CD4-positive, CD25-positive, alpha-beta regulatory T cell (primary cell): ENCODE data around the gene PNMA8B. TPM values are rescaled to one million over a fixed set of nuclear protein-coding genes. Genes with fewer than 3 reads are reported as not detected.

Experiments used
- ATAC-seq, 2 donors: fragments of 150-1000 bp; cut with Tn5 transposase; one replicate each; pipeline ENCODE4 v1.10.0; 2021; ENCODE audit warnings: low read depth in 2 of 2, moderate number of reproducible peaks in 2 of 2, moderate library complexity in 1 of 2
- DNase-seq, 3 donors: peaks; one replicate each; pipeline versions ENCODE4 v3.0.0 to v3.0.0-alpha.2; 2012 to 2022; ENCODE audit warnings: mixed read lengths in 1 of 3
- H3K27ac ChIP-seq: one replicate; pipeline ENCODE4 v1.7.0; 2013; ENCODE audit warnings: mild to moderate bottlenecking, low read length; ENCODE audit not compliant: insufficient read depth, poor library complexity, severe bottlenecking
- H3K27me3 ChIP-seq: one replicate; pipeline ENCODE4 v1.7.0; 2013; ENCODE audit warnings: low read length; ENCODE audit not compliant: control insufficient read depth, insufficient read depth
- H3K36me3 ChIP-seq: one replicate; pipeline ENCODE4 v1.7.0; 2013; ENCODE audit warnings: mild to moderate bottlenecking, low read length, moderate library complexity; ENCODE audit not compliant: control insufficient read depth, insufficient read depth
- H3K4me1 ChIP-seq: 2 replicates; pipeline ENCODE4 v1.7.0; 2013; ENCODE audit warnings: mild to moderate bottlenecking, low read length; ENCODE audit not compliant: insufficient read depth, control insufficient read depth, poor library complexity, severe bottlenecking
- H3K4me3 ChIP-seq: one replicate; pipeline ENCODE4 v1.7.0; 2013; ENCODE audit warnings: low read depth, mild to moderate bottlenecking, low read length, moderate library complexity
- H3K9me3 ChIP-seq, 2 experiments: 1 replicate in 1 of 2; 2 replicates in 1 of 2; pipeline ENCODE4 v1.7.0; 2013; ENCODE audit warnings: low read length in 2 of 2, mild to moderate bottlenecking in 1 of 2, moderate library complexity in 1 of 2; ENCODE audit not compliant: control insufficient read depth in 2 of 2
- H3K27ac Mint-ChIP-seq, 3 donors: one replicate each; pipeline ENCODE4 v1.8.0; 2020 to 2022; ENCODE audit warnings: mild to moderate bottlenecking in 3 of 3, mixed read lengths in 3 of 3, moderate library complexity in 2 of 3
- H3K27me3 Mint-ChIP-seq: one replicate; pipeline ENCODE4 v1.8.0; 2022; ENCODE audit warnings: mild to moderate bottlenecking, mixed read lengths
- H3K36me3 Mint-ChIP-seq: one replicate; pipeline ENCODE4 v1.8.0; 2020; ENCODE audit warnings: mixed read lengths
- H3K4me1 Mint-ChIP-seq, 4 donors: one replicate each; pipeline ENCODE4 v1.8.0; 2020 to 2022; ENCODE audit warnings: mixed read lengths in 4 of 4, mild to moderate bottlenecking in 1 of 4
- H3K4me3 Mint-ChIP-seq, 4 donors: one replicate each; pipeline ENCODE4 v1.8.0; 2020 to 2022; ENCODE audit warnings: mild to moderate bottlenecking in 4 of 4, mixed read lengths in 4 of 4, moderate library complexity in 3 of 4
- H3K9me3 Mint-ChIP-seq, 7 donors: one replicate each; pipeline ENCODE4 v1.8.0; 2020 to 2022; ENCODE audit warnings: mixed read lengths in 7 of 7, mild to moderate bottlenecking in 3 of 7, moderate library complexity in 2 of 7
- polyA plus RNA-seq, 4 donors: library from polyadenylated mRNA; unstranded; fragments of 300-500 nt; fragmentation: Illumina TruSeq; gene quantifications; one replicate each; pipeline ENCODE4 v1.2.3, GENCODE V29; 2021
- total RNA-seq: library from RNA; stranded (reverse); gene quantifications from one replicate; pipeline ENCODE4 v1.2.3, GENCODE V29; 2022

PNMA8B gene
- total and polyA plus RNA-seq, 5 donors from 2014 or later, result 0.57 to 0.80 (median 0.62) TPM; not detected in 2

DNA sequence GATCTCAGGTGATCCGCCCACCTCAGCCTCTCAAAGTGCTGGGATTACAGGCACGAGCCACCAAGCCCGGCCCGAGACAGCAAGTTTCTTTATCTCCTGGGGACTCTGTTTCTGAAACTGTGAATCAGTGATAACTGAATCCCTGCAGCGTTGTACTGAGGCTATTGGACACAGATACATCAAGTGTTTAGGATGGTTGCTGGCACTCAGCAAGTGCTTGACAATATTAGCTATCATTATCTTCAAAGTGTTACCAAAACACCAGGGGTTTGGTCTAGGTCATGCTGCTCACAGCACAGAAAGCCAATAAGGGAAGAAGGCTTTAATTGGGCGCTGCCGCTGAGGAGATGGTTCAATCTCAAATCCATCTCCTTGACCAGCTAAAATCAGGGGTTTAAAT, 46.4 kb downstream of the PNMA8B start:
- DNase-seq, result no peak
- no peak overlapping the region for H3K27ac ChIP-seq
- H3K4me1 ChIP-seq, result no peaks in the 10 kb centered on the region
- H3K4me3 ChIP-seq, result no peak overlapping the region
- Mint-ChIP-seq H3K36me3 (peaks cover 6% of the 10 kb centered on the region), H3K4me3 (no peak overlapping the region), H3K4me1 (no peaks in the 10 kb centered on the region), H3K9me3 (peaks cover 0 to 9% (median 2%) of the 10 kb centered on the region in 7 donors), H3K27me3 (peaks cover 19% of the 10 kb centered on the region), H3K27ac (no peak overlapping the region)
- no peaks in the 10 kb centered on the region for H3K36me3 ChIP-seq
- H3K27me3 ChIP-seq, result no peaks in the 10 kb centered on the region
- peaks cover 0 to 2% of the 10 kb centered on the region in 2 experiments for H3K9me3 ChIP-seq
- no peak for ATAC-seq

DNA sequence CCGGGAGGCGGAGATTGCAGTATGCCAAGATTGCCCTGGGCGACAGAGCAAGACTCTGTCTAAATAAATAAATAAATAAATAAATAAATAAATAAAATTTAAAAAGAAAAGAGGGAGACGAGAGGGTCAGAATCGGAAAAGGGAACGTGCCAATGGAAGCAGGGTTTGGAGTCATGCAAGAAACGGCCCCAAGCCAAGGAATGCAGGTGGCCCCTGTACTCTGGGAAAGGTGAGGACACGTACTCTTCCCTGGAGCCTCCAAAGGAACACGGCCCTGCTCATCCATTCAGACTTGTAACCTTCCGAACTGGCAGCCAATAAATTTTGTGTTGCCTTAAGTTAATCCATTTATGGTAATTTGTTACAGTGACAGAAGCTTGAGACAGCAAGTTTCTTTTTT, 47.1 kb downstream of the PNMA8B start:
- no peak for ATAC-seq
- no peaks in the 10 kb centered on the region for H3K4me1 Mint-ChIP-seq
- peaks cover 6% of the 10 kb centered on the region for H3K36me3 Mint-ChIP-seq
- no peaks in the 10 kb centered on the region for H3K36me3 ChIP-seq
- no peak overlapping the region for H3K27ac ChIP-seq
- no peaks in the 10 kb centered on the region for H3K27me3 ChIP-seq
- no peak overlapping the region for H3K27ac Mint-ChIP-seq
- H3K27me3 Mint-ChIP-seq, result peaks cover 19% of the 10 kb centered on the region
- DNase-seq, result no peak
- peaks cover 0 to 9% (median 2%) of the 10 kb centered on the region in 7 donors for H3K9me3 Mint-ChIP-seq
- H3K9me3 ChIP-seq, result peaks cover 0 to 2% of the 10 kb centered on the region in 2 experiments
- no peaks in the 10 kb centered on the region for H3K4me1 ChIP-seq
- no peak overlapping the region for H3K4me3 Mint-ChIP-seq
- H3K4me3 ChIP-seq, result no peak overlapping the region

GRCh38 chr19:46447824-46448223, 47.8 kb downstream of the PNMA8B start:
- Histone ChIP-seq H3K4me1 (no peaks in the 10 kb centered on the region), H3K4me3 (no peak overlapping the region), H3K36me3 (no peaks in the 10 kb centered on the region), H3K9me3 (peaks cover 0 to 2% of the 10 kb centered on the region in 2 experiments), H3K27me3 (no peaks in the 10 kb centered on the region), H3K27ac (no peak overlapping the region)
- Mint-ChIP-seq H3K36me3 (peaks cover 6% of the 10 kb centered on the region), H3K27ac (no peak overlapping the region), H3K9me3 (peaks cover 0 to 9% (median 2%) of the 10 kb centered on the region in 7 donors), H3K4me3 (peak overlapping the region in 1 of 4 donors; percentile 29), H3K4me1 (peaks cover 0 to 4% (median 2%) of the 10 kb centered on the region in 4 donors), H3K27me3 (peaks cover 19% of the 10 kb centered on the region)
- DNase-seq, result no peak
- ATAC-seq, result no peak

DNA sequence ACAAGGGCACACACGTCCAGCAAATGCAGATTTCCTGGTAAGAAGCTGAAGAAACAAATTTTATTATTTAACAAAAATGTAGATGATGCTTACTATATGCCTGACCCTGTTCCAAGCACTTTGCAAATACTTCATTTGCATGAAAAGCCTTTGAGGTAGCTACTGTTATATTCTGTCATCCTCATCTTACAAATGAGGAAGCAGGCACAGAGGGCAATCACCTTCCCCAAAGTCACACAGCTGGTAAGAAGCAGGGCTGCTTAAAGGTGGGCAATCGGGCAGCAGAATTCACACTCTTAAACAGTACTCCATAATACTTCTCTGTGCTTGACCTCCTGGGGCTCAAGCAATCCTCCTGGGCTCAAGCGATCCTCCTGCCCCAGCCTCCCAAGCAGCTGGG, 48.7 kb downstream of the PNMA8B start:
- H3K27me3 Mint-ChIP-seq, result peaks cover 15% of the 10 kb centered on the region
- no peak overlapping the region for H3K27ac Mint-ChIP-seq
- no peak overlapping the region for H3K4me3 Mint-ChIP-seq
- no peak overlapping the region for H3K4me3 ChIP-seq
- DNase-seq, result no peak
- H3K27ac ChIP-seq, result no peak overlapping the region
- H3K4me1 ChIP-seq, result no peaks in the 10 kb centered on the region
- H3K27me3 ChIP-seq, result no peaks in the 10 kb centered on the region
- H3K36me3 ChIP-seq, result no peaks in the 10 kb centered on the region
- peaks cover 6% of the 10 kb centered on the region for H3K36me3 Mint-ChIP-seq
- peaks cover 0 to 2% of the 10 kb centered on the region in 2 experiments for H3K9me3 ChIP-seq
- peaks cover 0 to 9% (median 2%) of the 10 kb centered on the region in 7 donors for H3K9me3 Mint-ChIP-seq
- H3K4me1 Mint-ChIP-seq, result peaks cover 0 to 4% (median 2%) of the 10 kb centered on the region in 4 donors
- ATAC-seq, result no peak

GRCh38 chr19:46446021-46446420, 49.6 kb downstream of the PNMA8B start:
- Histone ChIP-seq H3K27ac (no peak overlapping the region), H3K27me3 (no peaks in the 10 kb centered on the region), H3K4me3 (no peak overlapping the region), H3K9me3 (peaks cover 0 to 2% of the 10 kb centered on the region in 2 experiments), H3K36me3 (no peaks in the 10 kb centered on the region), H3K4me1 (no peaks in the 10 kb centered on the region)
- Mint-ChIP-seq H3K4me3 (no peak overlapping the region), H3K27me3 (peaks cover 18% of the 10 kb centered on the region), H3K4me1 (peaks cover 0 to 4% (median 2%) of the 10 kb centered on the region in 4 donors), H3K9me3 (peaks cover 0 to 9% (median 2%) of the 10 kb centered on the region in 7 donors), H3K36me3 (peaks cover 6% of the 10 kb centered on the region), H3K27ac (no peak overlapping the region)
- ATAC-seq (no peak), DNase-seq (no peak)

DNA sequence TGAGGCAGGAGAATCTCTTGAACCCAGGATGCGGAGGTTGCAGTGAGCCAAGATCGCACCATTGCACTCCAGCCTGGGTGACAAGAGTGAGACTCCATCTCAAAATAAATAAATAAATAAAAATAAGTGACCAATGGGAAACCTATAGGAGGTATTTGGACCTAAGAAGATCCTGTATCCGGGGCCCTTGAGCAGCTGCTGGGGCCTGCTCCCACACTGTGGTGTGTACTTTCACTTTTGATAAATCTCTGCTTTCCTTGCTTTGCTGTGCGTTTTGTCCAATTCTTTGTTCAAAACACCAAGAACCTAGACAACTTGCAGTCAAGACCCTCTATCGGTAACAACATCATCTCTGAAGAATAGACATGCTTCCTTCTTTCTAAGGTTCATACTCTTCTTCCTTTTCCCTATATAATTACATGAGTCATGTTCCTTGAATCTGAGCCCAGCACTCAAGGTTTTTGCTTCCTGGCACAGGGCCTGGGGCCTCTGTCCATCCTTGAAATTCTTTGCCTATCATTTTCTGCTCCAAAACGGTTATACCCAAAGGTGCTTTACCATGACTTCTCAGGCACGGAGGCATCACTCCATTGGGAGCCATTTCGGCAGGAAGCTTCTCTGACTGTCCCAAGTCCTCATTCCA, 52.7 kb downstream of the PNMA8B start:
- Mint-ChIP-seq H3K9me3 (peaks cover 0 to 2% (median 0%) of the 10 kb centered on the region in 7 donors), H3K36me3 (no peaks in the 10 kb centered on the region), H3K27me3 (peaks cover 7% of the 10 kb centered on the region), H3K4me1 (peaks cover 0 to 4% (median 2%) of the 10 kb centered on the region in 4 donors), H3K27ac (no peak overlapping the region), H3K4me3 (no peak overlapping the region)
- no peak for DNase-seq
- Histone ChIP-seq H3K4me1 (no peaks in the 10 kb centered on the region), H3K4me3 (no peak overlapping the region), H3K9me3 (no peaks in the 10 kb centered on the region), H3K36me3 (no peaks in the 10 kb centered on the region), H3K27me3 (no peaks in the 10 kb centered on the region), H3K27ac (no peak overlapping the region)
- no peak for ATAC-seq

GRCh38 chr19:46441866-46442265, 53.8 kb downstream of the PNMA8B start:
- peaks cover 0 to 4% (median 2%) of the 10 kb centered on the region in 4 donors for H3K4me1 Mint-ChIP-seq
- H3K36me3 Mint-ChIP-seq, result no peaks in the 10 kb centered on the region
- no peaks in the 10 kb centered on the region for H3K36me3 ChIP-seq
- ATAC-seq (no peak), DNase-seq (no peak)
- no peaks in the 10 kb centered on the region for H3K4me1 ChIP-seq
- no peaks in the 10 kb centered on the region for H3K9me3 ChIP-seq
- peaks cover 0 to 2% (median 0%) of the 10 kb centered on the region in 7 donors for H3K9me3 Mint-ChIP-seq
- no peak overlapping the region for H3K4me3 ChIP-seq
- no peak overlapping the region for H3K4me3 Mint-ChIP-seq
- no peaks in the 10 kb centered on the region for H3K27me3 ChIP-seq
- peaks cover 12% of the 10 kb centered on the region for H3K27me3 Mint-ChIP-seq
- H3K27ac ChIP-seq, result no peak overlapping the region
- no peak overlapping the region for H3K27ac Mint-ChIP-seq
